ENCODE measurements around the gene ZNF283.

DNA sequence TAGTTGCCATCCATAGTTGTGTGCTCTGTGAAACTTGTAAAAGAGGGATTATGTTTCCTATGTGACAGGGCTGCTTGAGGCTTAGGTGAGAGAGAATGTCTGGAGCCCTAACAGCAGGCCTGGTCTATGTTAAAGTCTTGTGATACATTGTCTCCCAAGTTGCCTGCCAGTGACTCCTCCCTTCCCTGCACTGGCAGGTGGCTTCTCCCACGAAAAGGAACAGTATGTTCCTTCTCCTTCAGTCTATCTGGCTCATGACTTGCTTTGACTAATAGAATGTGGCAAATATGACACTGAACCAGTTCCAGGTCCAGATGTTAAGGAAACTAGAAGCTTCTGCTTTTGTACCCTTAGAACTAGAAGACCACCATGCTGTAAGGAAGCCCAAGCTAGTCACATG is 40.5 kb upstream of the ZNF283 start:
- TF ChIP-seq, protein P1, sequence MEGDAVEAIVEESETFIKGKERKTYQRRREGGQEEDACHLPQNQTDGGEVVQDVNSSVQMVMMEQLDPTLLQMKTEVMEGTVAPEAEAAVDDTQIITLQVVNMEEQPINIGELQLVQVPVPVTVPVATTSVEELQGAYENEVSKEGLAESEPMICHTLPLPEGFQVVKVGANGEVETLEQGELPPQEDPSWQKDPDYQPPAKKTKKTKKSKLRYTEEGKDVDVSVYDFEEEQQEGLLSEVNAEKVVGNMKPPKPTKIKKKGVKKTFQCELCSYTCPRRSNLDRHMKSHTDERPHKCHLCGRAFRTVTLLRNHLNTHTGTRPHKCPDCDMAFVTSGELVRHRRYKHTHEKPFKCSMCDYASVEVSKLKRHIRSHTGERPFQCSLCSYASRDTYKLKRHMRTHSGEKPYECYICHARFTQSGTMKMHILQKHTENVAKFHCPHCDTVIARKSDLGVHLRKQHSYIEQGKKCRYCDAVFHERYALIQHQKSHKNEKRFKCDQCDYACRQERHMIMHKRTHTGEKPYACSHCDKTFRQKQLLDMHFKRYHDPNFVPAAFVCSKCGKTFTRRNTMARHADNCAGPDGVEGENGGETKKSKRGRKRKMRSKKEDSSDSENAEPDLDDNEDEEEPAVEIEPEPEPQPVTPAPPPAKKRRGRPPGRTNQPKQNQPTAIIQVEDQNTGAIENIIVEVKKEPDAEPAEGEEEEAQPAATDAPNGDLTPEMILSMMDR (IDR thresholded peaks at IDR 0.05; ENCODE audit: low read depth, low read length) = no peak
- TF ChIP-seq POLR2A (IDR thresholded peaks at IDR 0.05; ENCODE audit: extremely low read depth, insufficient read length) (no peak), MYC (IDR thresholded peaks at IDR 0.05; ENCODE audit: low read depth, low read length) (no peak)
- TF ChIP-seq, protein P2, sequence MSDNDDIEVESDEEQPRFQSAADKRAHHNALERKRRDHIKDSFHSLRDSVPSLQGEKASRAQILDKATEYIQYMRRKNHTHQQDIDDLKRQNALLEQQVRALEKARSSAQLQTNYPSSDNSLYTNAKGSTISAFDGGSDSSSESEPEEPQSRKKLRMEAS (IDR thresholded peaks at IDR 0.05; ENCODE audit: low read depth, low read length) = no peak
